IMR-90 (cell line): ENCODE results near the gene TKFC. TPM values are rescaled to one million over a fixed set of nuclear protein-coding genes. Genes with fewer than 3 reads are reported as not detected.

Experiments used
- ATAC-seq: fragments of 200-7000 bp; cut with Tn5 transposase; 2 replicates; pipeline ENCODE4 v1.9.1; 2020; ENCODE audit warnings: low read depth, mild to moderate bottlenecking, moderate library complexity
- BruUV-seq: library from RNA; stranded (reverse); fragments of 400-500 nt; replicated peaks from 2 replicates; lab custom pipeline; 2021; lab: Mats Ljungman, UMichigan
- CTCF ChIA-PET: fragments of 300-600 bp; formaldehyde crosslinking; extraction: SDS; loops from one replicate; lab custom pipeline; 2021; ENCODE audit warnings: antibody characterized with exemption; lab: Yijun Ruan, JAX
- POLR2A ChIA-PET: fragments of 300-600 bp; sonication (Branson Sonifier 250); formaldehyde crosslinking; loops from one replicate; lab custom pipeline; 2022; ENCODE audit warnings: antibody characterized with exemption; ENCODE audit not compliant: unreplicated experiment; lab: Charles Lee
- DNase-seq: peaks from one replicate; pipeline ENCODE4 v3.0.0; 2013
- H2AFZ ChIP-seq: replicated peaks from 2 replicates; pipeline ENCODE3; 2013; ENCODE audit warnings: low read length, mild to moderate bottlenecking; ENCODE audit not compliant: poor library complexity
- H2AK5ac ChIP-seq: 2 replicates; pipeline ENCODE4 v1.6.1; 2013; ENCODE audit warnings: low read depth, low read length, inconsistent platforms
- H2AK9ac ChIP-seq: replicated peaks from 2 replicates; pipeline ENCODE3; 2013; ENCODE audit warnings: mild to moderate bottlenecking, low read depth, low read length, moderate library complexity; ENCODE audit not compliant: poor library complexity
- H2BK120ac ChIP-seq: 2 replicates; pipeline ENCODE4 v1.6.1; 2013; ENCODE audit warnings: low read depth, low read length, inconsistent platforms
- H2BK15ac ChIP-seq: 3 replicates; pipeline ENCODE4 v1.6.1; 2013; ENCODE audit warnings: low read depth, low read length, inconsistent platforms
- H2BK20ac ChIP-seq: 2 replicates; pipeline ENCODE4 v1.6.1; 2013; ENCODE audit warnings: low read depth, mild to moderate bottlenecking, inconsistent platforms, low read length, moderate library complexity
- H2BK5ac ChIP-seq: 2 replicates; pipeline ENCODE4 v1.6.1; 2013; ENCODE audit warnings: mild to moderate bottlenecking, low read depth, low read length, inconsistent platforms; ENCODE audit not compliant: poor library complexity, severe bottlenecking
- H3K14ac ChIP-seq: replicated peaks from 2 replicates; pipeline ENCODE4 v1.6.1; 2013; ENCODE audit warnings: low read depth, low read length, inconsistent platforms
- H3K18ac ChIP-seq: 2 replicates; pipeline ENCODE4 v1.6.1; 2013; ENCODE audit warnings: low read depth, low read length, control low read depth
- H3K23ac ChIP-seq: 2 replicates; pipeline ENCODE4 v1.6.1; 2013; ENCODE audit warnings: low read depth, low read length, inconsistent platforms
- H3K27ac ChIP-seq: 2 replicates; pipeline ENCODE4 v1.5.1; 2013; ENCODE audit warnings: mild to moderate bottlenecking, control low read depth, low read length; ENCODE audit not compliant: insufficient read depth
- H3K27me3 ChIP-seq: 2 replicates; pipeline ENCODE4 v1.6.1; 2013; ENCODE audit warnings: low read length; ENCODE audit not compliant: control insufficient read depth, insufficient read depth
- H3K36me3 ChIP-seq: 2 replicates; pipeline ENCODE4 v1.6.1; 2013; ENCODE audit warnings: low read length, mixed read lengths; ENCODE audit not compliant: control insufficient read depth, insufficient read depth
- H3K4ac ChIP-seq: 2 replicates; pipeline ENCODE4 v1.6.1; 2013; ENCODE audit warnings: low read depth, low read length, inconsistent platforms
- H3K4me1 ChIP-seq: 2 replicates; pipeline ENCODE4 v1.6.1; 2013; ENCODE audit warnings: low read length, mixed read lengths; ENCODE audit not compliant: control insufficient read depth, insufficient read depth
- H3K4me2 ChIP-seq: 2 replicates; pipeline ENCODE4 v1.6.1; 2013; ENCODE audit warnings: low read depth, mild to moderate bottlenecking, control low read depth, low read length, moderate library complexity
- H3K4me3 ChIP-seq: 2 replicates; pipeline ENCODE4 v1.5.1; 2013; ENCODE audit warnings: low read depth, mild to moderate bottlenecking, control low read depth, low read length, moderate library complexity; ENCODE audit not compliant: insufficient read depth
- H3K56ac ChIP-seq: 2 replicates; pipeline ENCODE4 v1.6.1; 2013; ENCODE audit warnings: low read length, inconsistent platforms; ENCODE audit not compliant: insufficient read depth; ENCODE audit errors: extremely low read depth
- H3K79me1 ChIP-seq, 2 experiments: 2 replicates each; pipeline ENCODE4 v1.6.1; 2013; ENCODE audit warnings: low read length in 2 of 2, inconsistent platforms in 1 of 2, low read depth in 1 of 2
- H3K9ac ChIP-seq: 2 replicates; pipeline ENCODE4 v1.6.1; 2013; ENCODE audit warnings: low read depth, low read length, control low read depth
- H3K9me1 ChIP-seq: 2 replicates; pipeline ENCODE4 v1.6.1; 2013; ENCODE audit warnings: low read length, inconsistent platforms; ENCODE audit not compliant: insufficient read depth
- H3K9me3 ChIP-seq: 2 replicates; pipeline ENCODE4 v1.6.1; 2013; ENCODE audit warnings: low read length; ENCODE audit not compliant: control insufficient read depth, insufficient read depth
- H4K20me1 ChIP-seq: 2 replicates; pipeline ENCODE4 v1.6.1; 2013; ENCODE audit warnings: low read length, inconsistent platforms; ENCODE audit not compliant: insufficient read depth
- H4K5ac ChIP-seq: 2 replicates; pipeline ENCODE4 v1.6.1; 2013; ENCODE audit warnings: mild to moderate bottlenecking, low read depth, low read length, control low read depth
- H4K8ac ChIP-seq, 2 experiments: 2 replicates each; pipeline ENCODE4 v1.6.1; 2013; ENCODE audit warnings: low read depth in 2 of 2, low read length in 2 of 2, control low read depth in 1 of 2, inconsistent platforms in 1 of 2
- H4K91ac ChIP-seq: 2 replicates; pipeline ENCODE4 v1.6.1; 2013; ENCODE audit warnings: low read depth, low read length, inconsistent platforms; ENCODE audit not compliant: insufficient read depth
- CTCF ChIP-seq: conservative IDR thresholded peaks from 2 replicates; pipeline ENCODE4 v1.5.1; 2012; ENCODE audit warnings: mild to moderate bottlenecking, low read depth, low read length, improper control_type of control experiment
- FOS ChIP-seq: fragments of 150-350 bp; IDR thresholded peaks from 2 replicates; pipeline ENCODE4 v1.6.1; 2016; ENCODE audit warnings: low read depth, low read length
- MAZ ChIP-seq: IDR thresholded peaks from 2 replicates; pipeline ENCODE4 v1.6.1; 2012; ENCODE audit warnings: low read depth, mild to moderate bottlenecking, low read length, improper control_type of control experiment, moderate library complexity, borderline replicate concordance
- MXI1 ChIP-seq: IDR thresholded peaks from 2 replicates; pipeline ENCODE4 v1.6.1; 2012; ENCODE audit warnings: low read depth, mild to moderate bottlenecking, low read length, moderate library complexity, borderline replicate concordance
- RAD21 ChIP-seq: IDR thresholded peaks from 2 replicates; pipeline ENCODE4 v1.6.1; 2012; ENCODE audit warnings: low read length, improper control_type of control experiment
- RCOR1 ChIP-seq: IDR thresholded peaks from 2 replicates; pipeline ENCODE4 v1.6.1; 2012; ENCODE audit warnings: mild to moderate bottlenecking, low read length, improper control_type of control experiment; ENCODE audit not compliant: insufficient replicate concordance
- RFX5 ChIP-seq: IDR thresholded peaks from 2 replicates; pipeline ENCODE4 v1.8.0; 2012; ENCODE audit warnings: low read depth, mild to moderate bottlenecking, low read length, moderate library complexity
- SMC3 ChIP-seq: fragments of 150-350 bp; IDR thresholded peaks from 2 replicates; pipeline ENCODE4 v1.6.1; 2016; ENCODE audit warnings: low read depth, mild to moderate bottlenecking, antibody characterized with exemption, low read length, moderate library complexity
- WGBS, 2 experiments: methylation state at CpG; one replicate each; pipeline versions ENCODE4 v1.1.5 to v1.1.7; 2013; ENCODE audit warnings: missing lambda C conversion rate in 2 of 2; ENCODE audit not compliant: insufficient read length in 1 of 2; ENCODE audit errors: extremely low coverage in 2 of 2; 5-methylcytosine and 5-hydroxymethylcytosine counted together
- dilution Hi-C: fragments of 300-500 bp; cut with HindIII; formaldehyde crosslinking; loops from one replicate; pipeline ENCODE4 v1.14.3; 2018; ENCODE audit warnings: low sequenced_read_pairs; ENCODE audit not compliant: unreplicated experiment
- in situ Hi-C: fragments of 300-500 bp; cut with MboI; formaldehyde crosslinking; loops from 3 replicates; pipeline ENCODE4 v1.14.3; 2019; ENCODE audit warnings: low sequenced_read_pairs, inconsistent platforms, mixed read lengths
- intact Hi-C: fragments of 100-400 bp; cut with micrococcal nuclease; formaldehyde crosslinking; loops from 2 replicates; pipeline ENCODE4 v1.10.0; 2022
- polyA plus RNA-seq, 3 experiments: library from polyadenylated mRNA; depleted of rRNA; stranded (reverse); fragments of >200 nt; gene quantifications; 2 replicates each; pipeline ENCODE4 v1.2.3, GENCODE V29; 2012; ENCODE audit warnings: low replicate concordance in 1 of 3
- total RNA-seq: library from RNA; depleted of rRNA; stranded (reverse); fragments of >200 nt; gene quantifications from 2 replicates; pipeline ENCODE4 v1.2.3, GENCODE V29; 2012

Gene TKFC
- total and polyA plus RNA-seq, 2 of the 4 experiments (the other 2 are of a cell fraction): 10.4 to 30.8 TPM

GRCh38 chr11:61336171-61336935 is 3.3 kb downstream of the TKFC start:
- Histone ChIP-seq H3K4me1 (peaks cover 12% of the 10 kb centered on the region), H2AK5ac (peak overlapping the region; percentile 49; the same call in 1 of the 2 replicates), H3K9me3 (no peaks in the 10 kb centered on the region), H4K20me1 (peaks cover 11% of the 10 kb centered on the region), H3K9me1 (peaks cover 6% of the 10 kb centered on the region), H2AFZ (peak overlapping the region; percentile 93), H3K4me2 (no peak overlapping the region), H2BK15ac (peak overlapping the region; percentile 80; the same call in 1 of the 3 replicates), H3K56ac (no peak overlapping the region), H3K27me3 (no peaks in the 10 kb centered on the region), H2AK9ac (peak overlapping the region; percentile 82), H3K23ac (no peak overlapping the region), H4K8ac (peak overlapping the region; percentile 44 to 92; a peak in 3 of 4 replicates), H3K14ac (no peak overlapping the region), H3K36me3 (peaks cover 7% of the 10 kb centered on the region; the same call in 1 of the 2 replicates), H2BK5ac (no peak overlapping the region), H3K9ac (no peak overlapping the region), H3K4ac (peak overlapping the region; percentile 82), H4K5ac (0 out of 2 replicates have a peak overlapping the region, but pooled peaks have one; percentile 69), H3K4me3 (no peak overlapping the region), H4K91ac (peak overlapping the region; percentile 60), H3K18ac (no peak overlapping the region), H3K27ac (no peak overlapping the region), H2BK20ac (peak overlapping the region; percentile 45; the same call in 1 of the 2 replicates), H2BK120ac (no peak overlapping the region), H3K79me1 (peaks cover 7 to 25% of the 10 kb centered on the region in 2 experiments)
- WGBS, 2 experiments: 0% methylated on average over 1 of the region's 8 CpGs; no CpG with 5 or more reads in 1 of the 2 experiments
- ChIA-PET CTCF (interaction anchor here (0.6 to 4.8 kb wide), 17 partner anchors 8 to 110 kb away, joined by 3 to 72 read pairs (median 3); partner anchors contain the start of genes CYB561A3, TMEM138 and TMEM216), POLR2A (no interaction called here)
- TF ChIP-seq MXI1 (no peak), RFX5 (no peak), RCOR1 (no peak), RAD21 (peak; percentile 99), SMC3 (peak; percentile 100), CTCF (peak; percentile 97), FOS (no peak), MAZ (no peak)
- intact Hi-C loops (loop anchor here (1.0 to 10.0 kb wide), 2 partner anchors 49 to 298 kb away; no protein-coding TSS in a partner anchor), dilution Hi-C loops (no loop called here), in situ Hi-C loops (loop anchor here (5.0 kb wide), 1 partner anchor 51 kb away; no protein-coding TSS in a partner anchor)
- BruUV-seq: no TSS peak
- peak; percentile 58 for ATAC-seq
- peak; percentile 70 for DNase-seq
